Kidney tubule cell (primary cell): ENCODE data around the gene ZBED1.
A peak's percentile ranks its signal among the peaks of the same experiment; 100 is the strongest.
"Not testable (repeated sequence)": the region's sequence is repeated elsewhere in the genome, so short reads cannot be mapped to it uniquely, and the experiment has no call there.

ENCODE experiments used
- DNase-seq: peaks from one replicate; pipeline ENCODE4 v3.0.0-alpha.2; 2018; ENCODE audit warnings: low spot score

Gene ZBED1

DNA sequence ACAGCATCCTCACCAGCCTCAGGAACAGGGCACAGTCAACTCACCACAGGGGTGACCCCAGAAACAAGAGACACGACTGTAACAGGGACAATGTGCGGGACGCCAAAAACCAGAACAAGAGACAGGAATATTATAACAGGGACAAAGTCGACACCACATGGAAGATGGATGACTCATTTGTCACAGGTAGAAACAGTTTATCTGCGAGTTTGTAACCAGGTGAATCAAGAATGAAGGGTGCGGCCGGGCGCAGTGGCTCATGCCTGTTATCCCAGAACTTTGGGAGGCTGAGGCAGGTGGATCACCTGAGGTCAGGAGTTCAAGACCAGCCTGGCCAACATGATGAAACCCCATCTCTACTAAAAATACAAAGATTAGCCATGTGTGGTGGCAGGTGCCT lies 44.7 kb downstream of the ZBED1 start:
- DNase-seq: not testable (repeated sequence)

DNA sequence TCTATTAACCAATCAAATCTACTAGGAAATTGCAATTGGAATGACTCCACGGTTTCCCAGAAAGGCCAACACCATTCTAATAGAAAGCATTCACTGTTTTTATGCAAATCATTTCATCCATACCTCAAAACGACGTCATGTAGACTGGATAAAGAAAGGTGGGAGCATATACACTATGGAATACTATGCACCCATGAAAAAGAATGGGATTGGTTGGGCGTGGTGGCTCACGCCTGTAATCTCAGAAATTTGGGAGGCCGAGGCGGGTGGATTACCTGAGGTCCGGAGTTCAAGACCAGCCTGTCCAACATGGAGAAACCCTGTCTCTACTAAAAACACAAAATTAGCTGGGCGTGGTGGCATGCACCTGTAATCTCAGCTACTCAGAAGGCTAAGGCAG lies 46.2 kb downstream of the ZBED1 start:
- not testable (repeated sequence) for DNase-seq

DNA sequence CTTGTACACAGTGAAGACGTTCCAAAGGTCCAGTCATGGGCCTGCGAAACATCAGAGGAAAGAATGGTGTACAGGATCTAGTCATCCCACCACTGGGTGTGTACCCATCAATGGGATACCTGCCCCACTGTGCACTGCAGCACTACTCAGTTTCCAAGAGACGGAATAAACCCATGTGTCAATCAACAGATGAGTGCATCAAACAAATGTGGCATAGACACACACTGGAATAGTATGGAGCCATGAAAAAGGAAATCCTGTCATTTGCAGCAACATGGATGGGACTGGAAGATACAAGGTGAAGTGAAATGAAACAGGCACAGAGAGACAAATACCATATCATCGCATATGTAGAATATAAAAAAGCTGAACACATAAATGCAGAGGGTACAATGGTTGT lies 48.0 kb downstream of the ZBED1 start:
- no peak for DNase-seq

- no peak for DNase-seq
These were observed 48.4 kb downstream of the ZBED1 start for GRCh38 chrX:2452317-2452784.

GRCh38 chrX:2451501-2452316 lies 49.1 kb downstream of the ZBED1 start:
- DNase-seq: peak; percentile 37

DNA sequence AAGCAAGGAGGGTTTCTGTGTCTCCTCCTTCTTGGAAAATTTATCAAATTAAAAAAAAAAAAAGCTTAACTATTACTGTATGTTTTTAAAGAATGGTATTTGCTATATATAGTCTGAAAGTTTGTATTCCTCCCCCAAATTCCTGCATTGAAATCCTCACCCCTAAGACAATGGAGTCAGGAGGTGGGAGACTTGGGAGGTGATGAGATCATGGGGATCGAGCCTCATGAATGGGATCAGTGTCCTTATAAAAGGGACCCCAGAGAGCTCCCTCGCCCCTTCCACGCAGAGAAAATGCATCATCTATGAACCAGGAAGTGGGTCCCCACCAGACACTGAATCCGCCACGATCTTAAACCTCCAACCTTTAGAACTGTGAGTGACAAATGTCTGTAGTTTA lies 50.1 kb downstream of the ZBED1 start:
- no peak for DNase-seq

DNA sequence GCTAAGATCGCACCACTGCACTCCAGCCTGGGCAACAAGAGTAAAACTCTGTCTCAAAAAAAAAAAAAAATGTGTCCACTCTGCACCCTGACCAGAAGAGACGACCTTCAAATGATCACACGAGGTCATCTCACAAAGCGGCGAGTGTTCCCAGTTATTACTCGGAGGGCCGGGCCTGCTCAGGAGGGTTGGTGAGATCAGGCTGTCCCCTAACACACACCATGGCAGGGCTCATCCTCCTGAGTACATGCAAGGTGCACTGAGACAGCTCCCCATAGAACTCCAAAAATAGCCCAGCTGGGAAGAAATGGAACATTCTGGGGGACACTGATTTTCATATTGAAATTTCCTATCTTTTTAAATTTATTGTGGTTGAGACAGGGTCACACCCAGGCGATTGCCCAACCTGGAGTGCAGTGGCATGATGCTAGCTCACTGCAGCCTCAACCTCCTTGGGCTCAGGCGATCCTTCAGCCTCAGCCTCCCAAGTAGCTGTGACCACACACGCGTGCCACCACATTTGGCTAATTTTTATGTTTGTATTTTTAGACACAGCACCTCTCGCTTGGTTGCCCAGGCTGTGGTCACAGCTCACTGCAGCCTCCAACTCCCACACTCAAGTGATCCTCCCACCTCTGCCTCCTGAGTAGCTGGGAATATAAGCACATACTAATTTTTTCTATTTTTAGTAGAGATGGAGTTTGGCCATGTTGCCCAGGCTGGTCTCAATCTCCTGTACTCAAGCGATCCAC lies 51.5 kb downstream of the ZBED1 start:
- peak; percentile 28 for DNase-seq

DNA sequence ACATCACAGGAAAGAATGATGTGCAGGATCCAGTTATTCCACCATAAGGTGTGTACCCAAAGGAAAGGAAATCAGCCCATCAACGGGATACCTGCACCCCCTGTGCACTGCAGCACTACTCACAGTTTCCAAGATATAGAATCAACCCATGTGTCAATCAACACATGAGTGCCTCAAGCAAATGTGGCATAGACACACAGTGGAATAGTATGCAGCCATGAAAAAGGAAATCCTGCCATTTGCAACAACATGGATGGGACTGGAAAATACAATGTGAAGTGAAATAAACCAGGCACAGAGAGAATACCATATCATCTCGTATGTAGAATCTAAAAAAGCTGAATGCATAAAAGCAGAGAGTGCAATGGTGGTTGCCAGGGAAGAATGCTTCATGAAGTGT lies 53.3 kb downstream of the ZBED1 start:
- DNase-seq: no peak

GRCh38 chrX:2446815-2447214 lies 54.0 kb downstream of the ZBED1 start:
- DNase-seq: no peak

- no peak for DNase-seq
These were observed 54.8 kb downstream of the ZBED1 start for GRCh38 chrX:2445662-2446623.

GRCh38 chrX:2442694-2443093 lies 58.1 kb downstream of the ZBED1 start:
- no peak for DNase-seq

- DNase-seq: no peak
These were observed 59.3 kb downstream of the ZBED1 start for GRCh38 chrX:2441466-2441865.

DNA sequence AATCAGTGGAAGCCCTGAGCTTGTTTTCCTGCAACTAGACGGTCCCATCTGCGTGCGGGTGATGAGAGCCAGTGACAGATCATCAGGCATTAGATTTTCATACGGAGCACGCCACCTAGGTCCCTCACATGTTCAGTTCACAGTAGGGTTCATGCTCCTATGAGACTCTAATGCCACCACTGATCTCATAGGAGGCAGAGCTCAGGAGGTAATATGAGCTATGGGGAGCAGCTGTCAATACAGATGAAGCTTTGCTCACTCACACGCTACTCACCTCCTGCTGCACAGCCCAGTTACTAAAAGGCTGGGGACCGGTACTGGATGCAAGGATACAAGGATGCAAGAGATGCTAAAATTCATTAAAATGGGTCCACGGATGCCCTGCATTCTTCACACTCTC lies 61.2 kb downstream of the ZBED1 start:
- no peak for DNase-seq
